ENCODE measurements around the gene SERTM2. TPM values are rescaled to one million over a fixed set of nuclear protein-coding genes. Genes with fewer than 3 reads are reported as not detected.
"Not testable (repeated sequence)": the region's sequence is repeated elsewhere in the genome, so short reads cannot be mapped to it uniquely, and the experiment has no call there.

SERTM2 gene
- total RNA-seq, result 0.16 TPM

GRCh38 chrX:111511477-111511876 lies at the start of gene SERTM2:
Gene SERTM2, plus strand, starts transcription at chrX:111511645. Its CDS starts 7,213 bp downstream, at chrX:111518858.
- DNase-seq, result no peak

GRCh38 chrX:111465669-111466068 lies 45.8 kb upstream of the SERTM2 start:
- DNase-seq, result no peak

- peak; percentile 2 for DNase-seq
These were observed 43.5 kb upstream of the SERTM2 start for GRCh38 chrX:111467896-111468295.

- no peak for DNase-seq
These were observed 40.6 kb upstream of the SERTM2 start for GRCh38 chrX:111470681-111471403.

GRCh38 chrX:111481896-111482295 lies 29.5 kb upstream of the SERTM2 start:
- DNase-seq, result no peak

GRCh38 chrX:111483135-111483534 lies 28.3 kb upstream of the SERTM2 start:
- no peak for DNase-seq

GRCh38 chrX:111483881-111484280 lies 27.6 kb upstream of the SERTM2 start:
- no peak for DNase-seq

GRCh38 chrX:111490688-111491087 lies 20.8 kb upstream of the SERTM2 start:
- DNase-seq, result no peak

- no peak for DNase-seq
These were observed 19.4 kb upstream of the SERTM2 start for GRCh38 chrX:111492085-111492484.

- DNase-seq, result no peak
These were observed 12.8 kb upstream of the SERTM2 start for GRCh38 chrX:111498538-111499103.

- no peak for DNase-seq
These were observed 7.9 kb upstream of the SERTM2 start for GRCh38 chrX:111503485-111503993.

GRCh38 chrX:111504941-111505340 lies 6.5 kb upstream of the SERTM2 start:
- no peak for DNase-seq

- DNase-seq, result no peak
These were observed 5.7 kb upstream of the SERTM2 start for GRCh38 chrX:111505783-111506182.

GRCh38 chrX:111506826-111507225 lies 4.6 kb upstream of the SERTM2 start:
- DNase-seq, result no peak

GRCh38 chrX:111507933-111508332 lies 3.5 kb upstream of the SERTM2 start:
- DNase-seq, result no peak

- DNase-seq, result no peak
These were observed 3.9 kb downstream of the SERTM2 start for GRCh38 chrX:111515298-111515697.

- DNase-seq, result no peak
These were observed 7.2 kb downstream of the SERTM2 start for GRCh38 chrX:111518667-111519066.

GRCh38 chrX:111519215-111519614 lies 7.8 kb downstream of the SERTM2 start:
- no peak for DNase-seq

GRCh38 chrX:111520506-111520905 lies 9.1 kb downstream of the SERTM2 start:
- no peak for DNase-seq

- no peak for DNase-seq
These were observed 9.7 kb downstream of the SERTM2 start for GRCh38 chrX:111521169-111521568.

GRCh38 chrX:111543212-111543741 lies 31.8 kb downstream of the SERTM2 start:
- DNase-seq, result no peak

GRCh38 chrX:111549235-111549634 lies 37.8 kb downstream of the SERTM2 start:
- DNase-seq, result not testable (repeated sequence)

GRCh38 chrX:111555406-111555958 lies 44.0 kb downstream of the SERTM2 start:
- no peak for DNase-seq

Data from occipital lobe (tissue), 2 donors.